Brain microvascular endothelial cell (primary cell): ENCODE data around the gene CAMTA1.

Experiments used
- DNase-seq: peaks from one replicate; pipeline ENCODE4 v3.0.0-alpha.2; 2020
- H3K27ac ChIP-seq: fragments of 250-450 bp; sonication (Bioruptor Pico); 2 replicates; pipeline ENCODE4 v1.5.1; 2020; ENCODE audit warnings: mild to moderate bottlenecking, moderate library complexity
- H3K27me3 ChIP-seq: fragments of 250-450 bp; sonication (Bioruptor Pico); replicated peaks from 2 replicates; pipeline ENCODE4 v1.5.1; 2020; ENCODE audit warnings: mild to moderate bottlenecking
- H3K36me3 ChIP-seq: fragments of 250-450 bp; sonication (Bioruptor Pico); replicated peaks from 2 replicates; pipeline ENCODE4 v1.5.1; 2020; ENCODE audit warnings: mild to moderate bottlenecking
- H3K4me3 ChIP-seq: 2 replicates; pipeline ENCODE4 v1.5.1; 2011; ENCODE audit warnings: low read depth, mild to moderate bottlenecking, control low read depth, low read length, moderate library complexity
- CTCF ChIP-seq: IDR thresholded peaks from 2 replicates; pipeline ENCODE4 v1.5.1; 2011; ENCODE audit warnings: low read depth, mild to moderate bottlenecking, moderate library complexity, low read length, control low read depth, inconsistent platforms; ENCODE audit errors: missing control alignments
- in situ Hi-C: cut with HindIII; loops from 2 replicates; pipeline ENCODE4 v1.10.0; 2017; ENCODE audit warnings: low sequenced_read_pairs, low pct_ligation_motif_present

CAMTA1 gene

GRCh38 chr1:7278045-7278444 is 492.8 kb downstream of the CAMTA1 start:
- Histone ChIP-seq H3K27me3 (no peaks in the 10 kb centered on the region), H3K36me3 (no peaks in the 10 kb centered on the region), H3K27ac (no peak overlapping the region), H3K4me3 (no peak overlapping the region)
- in situ Hi-C loops = no loop called here
- no peak for TF ChIP-seq CTCF
- DNase-seq = no peak

GRCh38 chr1:7278827-7279765 is 493.8 kb downstream of the CAMTA1 start:
- no peaks in the 10 kb centered on the region for H3K27me3 ChIP-seq
- in situ Hi-C loops = no loop called here
- no peak overlapping the region for H3K27ac ChIP-seq
- H3K36me3 ChIP-seq = no peaks in the 10 kb centered on the region
- H3K4me3 ChIP-seq = no peak overlapping the region
- TF ChIP-seq CTCF = no peak
- DNase-seq = no peak

DNA sequence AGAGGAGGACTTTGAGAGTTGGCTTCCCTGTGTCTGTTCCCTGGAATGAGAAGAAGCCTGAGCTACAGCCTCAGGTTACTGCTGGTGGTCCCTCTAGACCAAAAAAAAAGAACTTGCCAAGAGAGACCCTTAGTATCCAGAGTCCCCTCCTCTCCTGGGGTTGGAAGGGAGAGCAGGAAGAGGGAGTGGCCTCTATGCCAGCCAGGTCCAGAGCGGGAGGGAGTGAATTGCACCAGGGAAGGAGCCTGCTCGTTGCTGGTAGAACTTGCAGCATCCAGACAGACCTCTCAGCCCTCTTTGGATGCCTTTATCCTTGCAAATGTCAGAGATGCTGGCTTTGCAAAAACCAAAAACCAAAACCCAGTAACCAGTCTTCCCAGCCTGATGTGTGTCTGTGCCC is 494.5 kb downstream of the CAMTA1 start:
- Histone ChIP-seq H3K27me3 (no peaks in the 10 kb centered on the region), H3K27ac (no peak overlapping the region), H3K36me3 (no peaks in the 10 kb centered on the region), H3K4me3 (no peak overlapping the region)
- no peak for DNase-seq
- in situ Hi-C loops = no loop called here
- TF ChIP-seq CTCF = no peak

GRCh38 chr1:7280347-7280960 is 495.2 kb downstream of the CAMTA1 start:
- TF ChIP-seq CTCF = no peak

DNA sequence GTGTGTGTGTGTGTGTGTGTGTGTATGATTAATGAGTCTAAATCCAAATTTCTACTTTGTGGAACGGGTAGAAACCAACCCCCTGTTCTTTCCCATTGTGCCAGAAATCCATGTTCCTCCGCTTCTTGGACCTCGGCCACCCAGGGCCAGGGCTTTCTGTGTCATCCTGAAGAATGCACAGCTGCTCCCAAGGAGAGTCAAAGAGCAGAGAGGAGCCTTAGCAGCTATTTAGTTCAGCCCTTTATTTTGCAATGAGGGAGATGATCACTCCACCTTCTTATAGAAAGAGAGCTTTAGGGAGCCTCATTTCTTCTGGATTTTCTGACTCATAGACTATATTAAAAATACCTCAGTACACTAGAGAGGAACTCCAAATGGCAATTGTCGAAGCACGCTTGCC is 496.6 kb downstream of the CAMTA1 start:
- Histone ChIP-seq H3K27me3 (no peaks in the 10 kb centered on the region), H3K4me3 (no peak overlapping the region), H3K27ac (no peak overlapping the region), H3K36me3 (no peaks in the 10 kb centered on the region)
- peak; percentile 52 for DNase-seq
- in situ Hi-C loops = no loop called here
- no peak for TF ChIP-seq CTCF

More at GRCh38 chr1:7280347-7280960, 495.2 kb downstream of the CAMTA1 start:
- Histone ChIP-seq H3K27me3 (no peaks in the 10 kb centered on the region), H3K27ac (no peak overlapping the region), H3K36me3 (no peaks in the 10 kb centered on the region), H3K4me3 (no peak overlapping the region)
- no peak for DNase-seq
- in situ Hi-C loops = no loop called here
